Measurements from ENCODE around the gene PPAN. TPM values are rescaled to one million over a fixed set of nuclear protein-coding genes. Genes with fewer than 3 reads are reported as not detected.

Gene PPAN
- total and polyA plus RNA-seq, 2 experiments from 2014 or later, result 42.9 to 67.3 TPM

DNA sequence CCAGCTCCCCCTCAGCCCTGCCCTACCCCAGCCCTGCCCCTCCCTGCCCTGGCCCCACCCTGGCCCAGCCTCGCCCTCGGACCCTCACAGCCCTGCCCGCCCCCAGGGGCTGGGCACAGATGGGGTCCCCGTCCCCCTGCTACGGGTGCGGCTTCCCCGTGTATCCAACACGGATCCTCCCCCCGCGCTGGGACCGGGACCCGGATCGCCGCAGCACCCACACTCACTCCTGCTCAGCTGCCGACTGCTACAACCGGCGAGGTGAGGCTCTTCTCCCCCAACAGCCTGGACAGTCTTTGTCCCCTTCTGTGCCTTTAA is 14.8 kb upstream of the PPAN start:
- no peaks in the 10 kb centered on the region for H3K4me1 ChIP-seq (ENCODE audit: low read depth)
- TF ChIP-seq, protein P1, sequence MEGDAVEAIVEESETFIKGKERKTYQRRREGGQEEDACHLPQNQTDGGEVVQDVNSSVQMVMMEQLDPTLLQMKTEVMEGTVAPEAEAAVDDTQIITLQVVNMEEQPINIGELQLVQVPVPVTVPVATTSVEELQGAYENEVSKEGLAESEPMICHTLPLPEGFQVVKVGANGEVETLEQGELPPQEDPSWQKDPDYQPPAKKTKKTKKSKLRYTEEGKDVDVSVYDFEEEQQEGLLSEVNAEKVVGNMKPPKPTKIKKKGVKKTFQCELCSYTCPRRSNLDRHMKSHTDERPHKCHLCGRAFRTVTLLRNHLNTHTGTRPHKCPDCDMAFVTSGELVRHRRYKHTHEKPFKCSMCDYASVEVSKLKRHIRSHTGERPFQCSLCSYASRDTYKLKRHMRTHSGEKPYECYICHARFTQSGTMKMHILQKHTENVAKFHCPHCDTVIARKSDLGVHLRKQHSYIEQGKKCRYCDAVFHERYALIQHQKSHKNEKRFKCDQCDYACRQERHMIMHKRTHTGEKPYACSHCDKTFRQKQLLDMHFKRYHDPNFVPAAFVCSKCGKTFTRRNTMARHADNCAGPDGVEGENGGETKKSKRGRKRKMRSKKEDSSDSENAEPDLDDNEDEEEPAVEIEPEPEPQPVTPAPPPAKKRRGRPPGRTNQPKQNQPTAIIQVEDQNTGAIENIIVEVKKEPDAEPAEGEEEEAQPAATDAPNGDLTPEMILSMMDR (IDR thresholded peaks at IDR 0.05; ENCODE audit: low read depth, low read length), result no peak
- no peak for DNase-seq (ENCODE audit: low read depth in 1 of 2, low spot score in 1 of 2)
- H3K27me3 ChIP-seq, result peaks cover 17% of the 10 kb centered on the region
- no peak overlapping the region for H3K27ac ChIP-seq
- H3K4me3 ChIP-seq, result no peak overlapping the region
- no peaks in the 10 kb centered on the region for H3K9me3 ChIP-seq (ENCODE audit: low read depth)
- H3K36me3 ChIP-seq, result no peaks in the 10 kb centered on the region

DNA sequence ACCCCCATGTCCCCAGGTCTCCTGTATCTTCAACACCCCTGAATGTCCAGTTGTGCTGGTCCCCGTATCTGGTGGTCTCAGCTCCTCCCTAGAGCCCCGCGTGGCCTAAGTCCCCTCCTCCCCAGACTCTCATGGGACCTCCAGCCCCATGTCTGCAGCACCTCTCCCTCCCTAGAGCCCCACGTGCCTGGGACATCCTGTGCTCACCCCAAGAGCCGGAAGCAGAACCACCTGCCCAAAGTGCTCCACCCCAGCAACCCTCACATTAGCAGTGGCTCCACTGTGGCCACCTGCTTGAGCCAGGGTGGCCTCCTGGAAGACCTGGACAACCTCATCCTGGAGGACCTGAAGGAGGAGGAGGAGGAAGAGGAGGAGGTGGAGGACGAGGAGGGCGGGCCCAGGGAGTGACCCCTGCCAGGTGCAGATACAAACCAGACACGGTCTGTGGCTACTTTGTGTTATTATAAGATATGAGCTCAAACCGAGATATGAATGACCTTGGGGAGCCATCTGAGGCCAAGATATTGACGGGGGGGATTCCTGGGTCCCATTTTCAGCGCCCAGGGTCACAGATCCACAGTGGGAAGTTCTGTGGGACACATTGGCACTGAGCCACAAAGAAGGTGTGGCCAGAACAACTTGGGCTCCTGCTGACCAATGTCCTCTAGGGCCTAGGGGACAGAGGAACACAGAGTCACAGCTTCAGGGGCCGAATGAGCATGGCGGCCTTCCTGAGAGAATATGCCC is 14.1 kb upstream of the PPAN start:
- TF ChIP-seq, protein P1 (IDR thresholded peaks at IDR 0.05; ENCODE audit: low read depth, low read length), result no peak
- no peak for DNase-seq (ENCODE audit: low read depth in 1 of 2, low spot score in 1 of 2)
- Histone ChIP-seq H3K36me3 (no peaks in the 10 kb centered on the region), H3K27me3 (peaks cover 11% of the 10 kb centered on the region), H3K4me3 (no peak overlapping the region), H3K9me3 (ENCODE audit: low read depth) (no peaks in the 10 kb centered on the region), H3K27ac (no peak overlapping the region), H3K4me1 (ENCODE audit: low read depth) (no peaks in the 10 kb centered on the region)

DNA sequence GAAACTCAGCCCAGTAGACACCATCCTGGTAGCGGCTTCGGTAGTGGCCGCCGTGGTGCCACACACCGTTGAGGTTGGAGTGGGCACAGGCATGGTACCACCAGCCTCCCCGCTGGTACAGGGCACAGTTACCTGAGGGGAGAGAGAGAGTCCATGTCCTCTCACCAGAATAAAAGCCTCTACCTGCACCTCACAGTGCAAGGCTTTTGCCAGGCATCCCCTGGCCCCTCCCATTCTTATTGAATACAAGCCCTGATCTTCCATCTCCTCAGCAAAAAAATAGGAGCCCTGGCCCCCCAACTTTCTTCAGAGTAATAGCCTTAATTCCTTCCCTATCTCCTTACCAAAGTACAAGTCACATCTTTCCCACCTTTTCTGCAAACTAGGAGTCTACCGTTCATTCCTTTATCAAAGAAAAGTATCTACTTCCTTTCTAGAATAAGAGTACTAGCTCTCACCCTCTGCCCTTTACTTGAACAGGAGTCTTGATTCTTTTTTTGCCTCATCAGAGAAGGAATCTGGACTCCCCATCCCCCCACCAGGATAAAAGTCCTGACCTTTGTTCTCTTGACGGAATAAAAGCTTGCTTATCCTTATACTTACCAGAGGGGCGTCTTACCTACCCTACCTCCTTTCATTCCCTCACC is 13.4 kb upstream of the PPAN start:
- peaks cover 11% of the 10 kb centered on the region for H3K27me3 ChIP-seq
- H3K36me3 ChIP-seq, result no peaks in the 10 kb centered on the region
- no peaks in the 10 kb centered on the region for H3K9me3 ChIP-seq (ENCODE audit: low read depth)
- TF ChIP-seq, protein P1 (IDR thresholded peaks at IDR 0.05; ENCODE audit: low read depth, low read length), result no peak
- DNase-seq (ENCODE audit: low read depth in 1 of 2, low spot score in 1 of 2), result no peak
- H3K27ac ChIP-seq, result no peak overlapping the region
- no peak overlapping the region for H3K4me3 ChIP-seq
- no peaks in the 10 kb centered on the region for H3K4me1 ChIP-seq (ENCODE audit: low read depth)

DNA sequence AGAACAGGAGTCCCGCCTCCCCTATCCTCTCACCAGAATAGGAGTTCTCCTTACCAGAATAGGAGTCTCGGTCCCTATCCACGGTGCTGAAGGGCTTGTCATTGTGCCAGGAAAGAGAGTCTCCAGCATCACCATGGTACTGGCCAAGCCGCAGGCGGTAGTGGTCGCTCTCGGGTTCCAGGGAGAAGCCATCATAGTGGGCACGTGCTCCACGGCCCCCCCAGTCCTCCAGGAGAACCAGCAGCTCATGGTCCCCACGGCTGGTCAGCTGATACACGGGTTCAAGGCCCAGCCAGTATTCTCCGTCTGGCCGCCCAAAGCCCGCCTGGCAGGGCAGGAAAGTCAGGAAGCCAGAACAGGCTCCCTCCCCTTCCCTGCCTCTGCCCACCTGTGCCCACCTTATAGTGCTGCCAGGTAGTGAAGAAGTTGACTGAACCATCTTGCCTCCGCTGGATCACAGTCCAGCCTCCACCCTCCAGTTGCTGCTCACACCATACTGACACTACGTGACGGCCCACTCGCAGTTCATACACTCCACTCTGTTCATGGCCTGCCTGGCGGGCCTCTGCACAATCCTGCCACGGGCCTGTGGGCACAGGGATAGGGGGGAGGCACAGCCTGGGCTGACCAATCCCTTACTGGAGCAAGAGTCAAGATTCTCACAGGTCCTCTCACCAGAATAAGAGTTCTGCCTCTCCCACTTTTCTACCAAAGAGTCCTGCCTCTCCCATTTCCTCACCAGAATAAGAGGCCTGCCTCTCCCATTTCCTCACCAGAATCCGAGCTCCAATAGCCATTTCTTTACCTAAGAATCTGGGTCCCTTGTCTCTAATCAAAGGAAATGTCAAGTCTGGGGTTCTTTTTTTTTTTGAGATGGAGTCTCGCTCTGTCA is 12.6 kb upstream of the PPAN start:
- Histone ChIP-seq H3K36me3 (no peaks in the 10 kb centered on the region), H3K27me3 (peaks cover 11% of the 10 kb centered on the region), H3K4me3 (no peak overlapping the region), H3K9me3 (ENCODE audit: low read depth) (no peaks in the 10 kb centered on the region), H3K4me1 (ENCODE audit: low read depth) (no peaks in the 10 kb centered on the region), H3K27ac (no peak overlapping the region)
- TF ChIP-seq, protein P1 (IDR thresholded peaks at IDR 0.05; ENCODE audit: low read depth, low read length), result no peak
- DNase-seq (ENCODE audit: low read depth in 1 of 2, low spot score in 1 of 2), result peak in 1 of 2 donors; percentile 18

DNA sequence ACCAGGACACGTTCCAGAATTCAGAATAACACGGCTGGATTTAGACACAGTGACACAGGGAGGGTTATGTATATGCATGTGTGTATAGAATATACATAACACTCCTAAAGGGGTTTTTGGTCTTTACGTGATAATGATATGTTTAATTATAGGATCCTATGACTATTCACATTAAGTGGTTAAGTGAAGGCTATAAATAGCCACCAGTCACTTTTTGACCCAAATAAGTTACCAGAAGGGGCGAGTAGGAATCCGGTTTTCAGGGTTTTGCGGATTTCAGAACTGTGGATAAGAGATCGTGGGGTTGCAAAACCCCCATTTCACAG is 10.6 kb upstream of the PPAN start:
- DNase-seq (ENCODE audit: low read depth in 1 of 2, low spot score in 1 of 2), result no peak
- Histone ChIP-seq H3K9me3 (ENCODE audit: low read depth) (no peaks in the 10 kb centered on the region), H3K27me3 (peaks cover 11% of the 10 kb centered on the region), H3K4me3 (no peak overlapping the region), H3K36me3 (no peaks in the 10 kb centered on the region), H3K27ac (no peak overlapping the region), H3K4me1 (ENCODE audit: low read depth) (no peaks in the 10 kb centered on the region)
- TF ChIP-seq, protein P1 (IDR thresholded peaks at IDR 0.05; ENCODE audit: low read depth, low read length), result no peak
